BLaER1 (cell line): ENCODE results near the gene MYCT1.
"Not testable (repeated sequence)": the region's sequence is repeated elsewhere in the genome, so short reads cannot be mapped to it uniquely, and the experiment has no call there.

Experiments used
- H3K27ac ChIP-seq: shearing (Covaris generic); formaldehyde crosslinking; 2 replicates; pipeline ENCODE4 v1.8.1; 2022
- H3K27me3 ChIP-seq: shearing (Covaris generic); formaldehyde crosslinking; 2 replicates; pipeline ENCODE4 v1.8.1; 2022
- H3K36me3 ChIP-seq: shearing (Covaris generic); formaldehyde crosslinking; 2 replicates; pipeline ENCODE4 v1.8.1; 2022
- H3K4me1 ChIP-seq: shearing (Covaris generic); formaldehyde crosslinking; 2 replicates; pipeline ENCODE4 v1.8.1; 2022
- H3K4me2 ChIP-seq: shearing (Covaris generic); formaldehyde crosslinking; 2 replicates; pipeline ENCODE4 v1.8.1; 2022
- H3K4me3 ChIP-seq: shearing (Covaris generic); formaldehyde crosslinking; 2 replicates; pipeline ENCODE4 v1.8.1; 2022
- H3K9ac ChIP-seq: shearing (Covaris generic); formaldehyde crosslinking; 2 replicates; pipeline ENCODE4 v1.8.1; 2022
- H3K9me3 ChIP-seq: shearing (Covaris generic); formaldehyde crosslinking; 2 replicates; pipeline ENCODE4 v1.8.1; 2022
- H4K20me1 ChIP-seq: shearing (Covaris generic); formaldehyde crosslinking; 2 replicates; pipeline ENCODE4 v1.8.1; 2022
- Cebpa-rat ChIP-seq: shearing (Covaris generic); IDR thresholded peaks from 2 replicates; pipeline ENCODE4 v1.8.1; 2022

MYCT1 gene

GRCh38 chr6:152685819-152686218 is 11.9 kb upstream of the MYCT1 start:
- Histone ChIP-seq H3K4me1 (peaks cover 10% of the 10 kb centered on the region; the same call in 1 of the 2 replicates), H3K9ac (no peak overlapping the region), H3K4me3 (no peak overlapping the region), H3K4me2 (no peak overlapping the region), H3K27me3 (no peaks in the 10 kb centered on the region), H3K36me3 (no peaks in the 10 kb centered on the region), H3K9me3 (no peaks in the 10 kb centered on the region), H3K27ac (no peak overlapping the region), H4K20me1 (no peaks in the 10 kb centered on the region)
- TF ChIP-seq Cebpa-rat, result no peak

- no peak overlapping the region for H3K9ac ChIP-seq
- H3K4me1 ChIP-seq, result no peaks in the 10 kb centered on the region
- no peaks in the 10 kb centered on the region for H4K20me1 ChIP-seq
- no peaks in the 10 kb centered on the region for H3K27me3 ChIP-seq
- no peaks in the 10 kb centered on the region for H3K9me3 ChIP-seq
- TF ChIP-seq Cebpa-rat, result no peak
- H3K27ac ChIP-seq, result no peak overlapping the region
- H3K4me3 ChIP-seq, result no peak overlapping the region
- no peak overlapping the region for H3K4me2 ChIP-seq
- H3K36me3 ChIP-seq, result no peaks in the 10 kb centered on the region
Observed at GRCh38 chr6:152695372-152696045, 2.2 kb upstream of the MYCT1 start.

GRCh38 chr6:152696522-152696921 is 1.2 kb upstream of the MYCT1 start:
- no peak for TF ChIP-seq Cebpa-rat
- no peak overlapping the region for H3K27ac ChIP-seq
- no peaks in the 10 kb centered on the region for H3K36me3 ChIP-seq

GRCh38 chr6:152698692-152699091 is 995 bp downstream of the MYCT1 start:
- Histone ChIP-seq H3K27ac (no peak overlapping the region), H3K4me1 (no peaks in the 10 kb centered on the region), H3K9ac (no peak overlapping the region), H3K36me3 (no peaks in the 10 kb centered on the region), H3K4me2 (no peak overlapping the region), H3K4me3 (no peak overlapping the region), H3K9me3 (no peaks in the 10 kb centered on the region), H3K27me3 (no peaks in the 10 kb centered on the region), H4K20me1 (no peaks in the 10 kb centered on the region)
- TF ChIP-seq Cebpa-rat, result no peak

More at GRCh38 chr6:152696522-152696921, 1.2 kb upstream of the MYCT1 start:
- Histone ChIP-seq H3K4me1 (no peaks in the 10 kb centered on the region), H3K9me3 (no peaks in the 10 kb centered on the region), H3K27me3 (no peaks in the 10 kb centered on the region), H3K4me3 (no peak overlapping the region), H3K9ac (no peak overlapping the region), H3K4me2 (no peak overlapping the region), H4K20me1 (no peaks in the 10 kb centered on the region)

GRCh38 chr6:152700427-152700826 is 2.7 kb downstream of the MYCT1 start:
- H3K9ac ChIP-seq, result no peak overlapping the region

GRCh38 chr6:152701081-152701862 is 3.6 kb downstream of the MYCT1 start:
- Histone ChIP-seq H3K4me2 (no peak overlapping the region), H4K20me1 (no peaks in the 10 kb centered on the region), H3K4me3 (no peak overlapping the region), H3K27ac (no peak overlapping the region), H3K9ac (no peak overlapping the region), H3K36me3 (no peaks in the 10 kb centered on the region), H3K9me3 (no peaks in the 10 kb centered on the region), H3K27me3 (no peaks in the 10 kb centered on the region), H3K4me1 (no peaks in the 10 kb centered on the region)
- no peak for TF ChIP-seq Cebpa-rat

More at GRCh38 chr6:152700427-152700826, 2.7 kb downstream of the MYCT1 start:
- H3K4me3 ChIP-seq, result no peak overlapping the region
- no peaks in the 10 kb centered on the region for H4K20me1 ChIP-seq
- no peak overlapping the region for H3K4me2 ChIP-seq
- no peaks in the 10 kb centered on the region for H3K9me3 ChIP-seq
- TF ChIP-seq Cebpa-rat, result no peak
- no peaks in the 10 kb centered on the region for H3K27me3 ChIP-seq
- H3K27ac ChIP-seq, result no peak overlapping the region
- H3K4me1 ChIP-seq, result no peaks in the 10 kb centered on the region
- no peaks in the 10 kb centered on the region for H3K36me3 ChIP-seq

GRCh38 chr6:152701863-152702401 is 4.2 kb downstream of the MYCT1 start:
- TF ChIP-seq Cebpa-rat, result no peak
- H4K20me1 ChIP-seq, result no peaks in the 10 kb centered on the region
- no peak overlapping the region for H3K4me2 ChIP-seq
- H3K27ac ChIP-seq, result no peak overlapping the region
- H3K4me3 ChIP-seq, result no peak overlapping the region
- H3K4me1 ChIP-seq, result no peaks in the 10 kb centered on the region
- no peaks in the 10 kb centered on the region for H3K36me3 ChIP-seq
- no peaks in the 10 kb centered on the region for H3K9me3 ChIP-seq
- no peak overlapping the region for H3K9ac ChIP-seq
- H3K27me3 ChIP-seq, result no peaks in the 10 kb centered on the region

GRCh38 chr6:152703750-152704149 is 6.1 kb downstream of the MYCT1 start:
- not testable (repeated sequence) for H3K4me3 ChIP-seq, H3K9me3 ChIP-seq, H4K20me1 ChIP-seq, H3K9ac ChIP-seq, H3K4me2 ChIP-seq, H3K4me1 ChIP-seq, H3K27me3 ChIP-seq, H3K36me3 ChIP-seq, H3K27ac ChIP-seq

- Histone ChIP-seq H3K36me3 (no peaks in the 10 kb centered on the region), H3K9ac (no peak overlapping the region), H3K4me1 (no peaks in the 10 kb centered on the region), H3K27me3 (no peaks in the 10 kb centered on the region), H3K27ac (no peak overlapping the region), H3K4me2 (no peak overlapping the region), H3K4me3 (no peak overlapping the region), H4K20me1 (no peaks in the 10 kb centered on the region), H3K9me3 (peaks cover 5% of the 10 kb centered on the region; the same call in 1 of the 2 replicates)
- no peak for TF ChIP-seq Cebpa-rat
Observed at GRCh38 chr6:152705327-152705726, 7.6 kb downstream of the MYCT1 start.

GRCh38 chr6:152716322-152716721 is 18.6 kb downstream of the MYCT1 start:
- no peak for TF ChIP-seq Cebpa-rat
- Histone ChIP-seq H3K27me3 (no peaks in the 10 kb centered on the region), H3K4me1 (peaks cover 6% of the 10 kb centered on the region), H3K4me3 (no peak overlapping the region), H3K9ac (no peak overlapping the region), H3K9me3 (0 out of 2 replicates have a peak, but pooled peaks cover 4% of the 10 kb centered on the region), H3K4me2 (no peak overlapping the region), H3K27ac (no peak overlapping the region), H4K20me1 (no peaks in the 10 kb centered on the region), H3K36me3 (no peaks in the 10 kb centered on the region)
